ENCODE results near the gene PRKACB. TPM values are rescaled to one million over a fixed set of nuclear protein-coding genes. Genes with fewer than 3 reads are reported as not detected.

The PRKACB gene
- total RNA-seq, 1 donor from 2014 or later = 23.7 TPM

DNA sequence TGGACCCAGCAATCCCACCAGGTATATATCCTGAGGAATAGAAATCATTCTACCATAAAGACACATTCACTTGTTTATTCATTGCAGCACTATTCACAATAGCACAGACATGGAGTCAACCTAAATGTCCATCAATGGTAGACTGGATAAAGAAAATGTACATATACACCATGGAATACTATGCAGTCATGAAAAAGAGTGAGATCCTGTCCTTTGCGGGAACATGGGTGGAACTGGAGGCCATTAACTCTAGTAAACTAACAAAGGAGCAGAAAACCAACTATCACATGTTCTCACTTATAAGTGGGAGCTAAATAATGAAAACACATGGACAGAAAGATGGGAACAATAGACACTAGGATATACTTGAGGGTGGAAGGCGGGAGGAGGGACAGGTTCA, 36.1 kb upstream of the PRKACB start:
- Histone ChIP-seq H3K27me3 (no peaks in the 10 kb centered on the region), H3K4me1 (no peaks in the 10 kb centered on the region), H3K36me3 (no peaks in the 10 kb centered on the region), H3K4me3 (no peak overlapping the region), H3K27ac (no peak overlapping the region), H3K9me3 (no peaks in the 10 kb centered on the region)
- intact Hi-C loops (cut with DNase I) = no loop called here
- no peak for DNase-seq (ENCODE audit: low spot score in 2 of 2)
- TF ChIP-seq, protein P1, sequence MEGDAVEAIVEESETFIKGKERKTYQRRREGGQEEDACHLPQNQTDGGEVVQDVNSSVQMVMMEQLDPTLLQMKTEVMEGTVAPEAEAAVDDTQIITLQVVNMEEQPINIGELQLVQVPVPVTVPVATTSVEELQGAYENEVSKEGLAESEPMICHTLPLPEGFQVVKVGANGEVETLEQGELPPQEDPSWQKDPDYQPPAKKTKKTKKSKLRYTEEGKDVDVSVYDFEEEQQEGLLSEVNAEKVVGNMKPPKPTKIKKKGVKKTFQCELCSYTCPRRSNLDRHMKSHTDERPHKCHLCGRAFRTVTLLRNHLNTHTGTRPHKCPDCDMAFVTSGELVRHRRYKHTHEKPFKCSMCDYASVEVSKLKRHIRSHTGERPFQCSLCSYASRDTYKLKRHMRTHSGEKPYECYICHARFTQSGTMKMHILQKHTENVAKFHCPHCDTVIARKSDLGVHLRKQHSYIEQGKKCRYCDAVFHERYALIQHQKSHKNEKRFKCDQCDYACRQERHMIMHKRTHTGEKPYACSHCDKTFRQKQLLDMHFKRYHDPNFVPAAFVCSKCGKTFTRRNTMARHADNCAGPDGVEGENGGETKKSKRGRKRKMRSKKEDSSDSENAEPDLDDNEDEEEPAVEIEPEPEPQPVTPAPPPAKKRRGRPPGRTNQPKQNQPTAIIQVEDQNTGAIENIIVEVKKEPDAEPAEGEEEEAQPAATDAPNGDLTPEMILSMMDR (IDR thresholded peaks at IDR 0.05) = no peak

DNA sequence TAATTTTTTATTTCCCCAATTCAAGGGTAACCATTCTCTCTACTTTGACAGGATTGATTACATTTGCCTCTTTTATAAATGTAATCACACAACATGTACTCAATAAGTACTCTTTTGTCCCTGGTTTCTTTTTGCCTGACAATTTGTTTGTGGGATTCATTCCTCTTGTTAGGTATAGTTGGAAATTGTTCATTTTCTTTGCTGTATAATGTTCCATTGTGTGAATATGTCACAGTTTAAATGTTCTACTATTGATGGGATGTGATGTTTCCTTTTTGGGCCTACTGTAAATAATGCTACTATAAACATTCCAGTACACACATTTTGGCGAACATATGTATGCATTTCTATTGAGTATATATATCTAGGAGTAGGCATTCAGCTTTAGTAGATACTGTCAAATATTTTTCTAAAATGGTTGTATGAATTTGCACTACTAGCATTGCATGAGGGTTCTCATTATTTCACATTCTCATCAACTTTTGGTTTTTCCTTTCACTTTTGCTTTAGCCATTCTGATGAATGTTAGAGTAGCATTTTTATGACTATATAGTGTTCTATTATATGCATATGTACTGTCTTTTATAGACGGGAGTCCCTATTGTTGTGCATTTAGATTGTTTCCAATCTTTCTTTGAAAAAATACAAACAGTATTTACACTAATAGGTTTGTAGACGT, 35.0 kb upstream of the PRKACB start:
- no peaks in the 10 kb centered on the region for H3K9me3 ChIP-seq
- intact Hi-C loops (cut with DNase I) = no loop called here
- H3K36me3 ChIP-seq = no peaks in the 10 kb centered on the region
- TF ChIP-seq, protein P1 (IDR thresholded peaks at IDR 0.05) = no peak
- H3K27ac ChIP-seq = no peak overlapping the region
- no peak overlapping the region for H3K4me3 ChIP-seq
- no peaks in the 10 kb centered on the region for H3K27me3 ChIP-seq
- DNase-seq (ENCODE audit: low spot score in 2 of 2) = no peak
- no peaks in the 10 kb centered on the region for H3K4me1 ChIP-seq

DNA sequence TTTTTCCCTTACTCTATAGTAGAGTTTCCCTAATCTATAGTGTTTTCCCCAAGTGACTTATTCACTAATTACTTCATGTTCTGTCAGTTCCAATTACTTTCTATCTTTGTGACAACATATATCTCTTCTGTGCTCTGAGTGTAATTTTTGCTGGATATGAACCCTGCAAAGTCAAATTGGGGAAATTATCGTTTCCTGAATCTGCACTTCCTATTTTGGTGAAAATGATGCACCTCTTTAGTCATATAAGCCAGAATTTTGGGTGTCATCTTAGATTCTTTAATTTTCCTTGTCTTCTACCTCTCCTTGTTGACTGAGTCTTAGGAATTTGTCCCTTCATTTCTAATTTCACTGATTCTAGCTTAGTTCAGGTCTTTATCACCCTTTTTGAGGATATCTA, 33.4 kb upstream of the PRKACB start:
- DNase-seq (ENCODE audit: low spot score in 2 of 2) = no peak
- intact Hi-C loops (cut with DNase I) = no loop called here
- H3K4me1 ChIP-seq = no peaks in the 10 kb centered on the region
- TF ChIP-seq, protein P1 (IDR thresholded peaks at IDR 0.05) = no peak
- no peak overlapping the region for H3K27ac ChIP-seq
- H3K27me3 ChIP-seq = no peaks in the 10 kb centered on the region
- no peaks in the 10 kb centered on the region for H3K9me3 ChIP-seq
- no peaks in the 10 kb centered on the region for H3K36me3 ChIP-seq
- no peak overlapping the region for H3K4me3 ChIP-seq

DNA sequence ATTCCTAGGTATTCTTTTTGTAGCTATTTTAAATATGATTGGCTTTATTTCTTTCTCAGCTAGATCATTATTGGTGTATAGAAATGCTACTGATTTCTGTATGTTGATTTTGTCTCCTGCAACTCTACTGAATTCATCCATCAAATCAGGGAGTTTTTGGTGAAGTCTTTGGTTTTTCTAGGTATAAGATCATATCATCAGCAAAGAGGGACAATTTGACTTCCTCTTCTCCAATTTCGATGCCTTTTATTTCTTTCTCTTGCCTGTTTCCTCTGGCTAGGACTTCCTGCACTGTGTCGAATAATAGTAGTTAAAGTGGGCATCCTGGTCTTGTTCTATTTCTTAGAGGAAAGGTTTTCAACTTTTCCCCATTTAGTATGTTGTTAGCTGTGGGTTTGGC, 27.5 kb upstream of the PRKACB start:
- H3K4me1 ChIP-seq = no peaks in the 10 kb centered on the region
- H3K27ac ChIP-seq = no peak overlapping the region
- H3K27me3 ChIP-seq = no peaks in the 10 kb centered on the region
- TF ChIP-seq, protein P1 (IDR thresholded peaks at IDR 0.05) = no peak
- H3K9me3 ChIP-seq = no peaks in the 10 kb centered on the region
- no peak overlapping the region for H3K4me3 ChIP-seq
- no peaks in the 10 kb centered on the region for H3K36me3 ChIP-seq
- DNase-seq (ENCODE audit: low spot score in 2 of 2) = no peak
- intact Hi-C loops (cut with DNase I) = no loop called here

DNA sequence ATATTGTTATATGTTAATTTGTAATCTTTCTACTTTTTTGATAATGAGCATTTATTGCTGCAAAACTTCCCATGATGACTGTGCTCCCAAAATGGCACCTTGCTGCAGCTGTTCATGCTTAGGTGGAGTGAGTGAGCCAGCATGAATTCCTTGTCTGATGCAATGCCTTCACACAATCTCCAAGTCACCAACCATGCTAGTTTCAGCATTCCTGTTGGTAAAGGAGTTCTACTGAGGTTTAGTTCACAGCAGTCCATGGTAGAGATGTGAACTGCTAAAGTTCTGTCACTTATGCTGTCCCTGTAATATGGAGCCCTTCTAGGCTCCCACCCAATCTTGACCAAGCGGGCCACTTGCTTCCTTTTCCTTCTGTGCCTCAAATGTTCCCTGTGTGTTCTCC, 26.2 kb upstream of the PRKACB start:
- intact Hi-C loops (cut with DNase I) = no loop called here
- no peak overlapping the region for H3K27ac ChIP-seq
- no peaks in the 10 kb centered on the region for H3K36me3 ChIP-seq
- no peaks in the 10 kb centered on the region for H3K27me3 ChIP-seq
- DNase-seq (ENCODE audit: low spot score in 2 of 2) = no peak
- TF ChIP-seq, protein P1 (IDR thresholded peaks at IDR 0.05) = no peak
- no peaks in the 10 kb centered on the region for H3K9me3 ChIP-seq
- no peak overlapping the region for H3K4me3 ChIP-seq
- H3K4me1 ChIP-seq = no peaks in the 10 kb centered on the region

DNA sequence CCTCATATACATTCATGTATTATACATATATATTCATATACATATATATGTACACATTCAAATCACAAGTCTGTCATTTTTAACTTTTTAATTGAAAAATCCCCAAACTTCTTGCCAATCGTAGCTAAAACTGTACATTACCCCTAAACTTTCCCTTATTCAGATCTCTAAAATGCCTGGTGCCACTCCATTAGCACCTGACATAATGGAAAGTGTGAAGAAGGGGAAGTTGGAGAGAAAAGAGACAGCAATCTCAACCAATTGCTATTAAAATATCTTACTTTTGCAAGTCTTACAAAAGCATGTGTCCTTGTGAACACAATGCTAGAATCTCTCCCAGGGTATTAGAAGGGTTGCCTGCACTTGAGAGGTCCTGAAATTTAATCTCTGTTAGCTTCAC, 22.7 kb upstream of the PRKACB start:
- no peak overlapping the region for H3K4me3 ChIP-seq
- intact Hi-C loops (cut with DNase I) = loop anchor here (5.0 kb wide), 1 partner anchor 124 kb away; the partner anchor contains the start of gene TTLL7
- no peak for DNase-seq (ENCODE audit: low spot score in 2 of 2)
- no peaks in the 10 kb centered on the region for H3K27me3 ChIP-seq
- H3K4me1 ChIP-seq = no peaks in the 10 kb centered on the region
- H3K9me3 ChIP-seq = no peaks in the 10 kb centered on the region
- TF ChIP-seq, protein P1 (IDR thresholded peaks at IDR 0.05) = no peak
- no peaks in the 10 kb centered on the region for H3K36me3 ChIP-seq
- H3K27ac ChIP-seq = no peak overlapping the region
